ENCODE data around the gene FBXO15. TPM values are rescaled to one million over a fixed set of nuclear protein-coding genes. Genes with fewer than 3 reads are reported as not detected.

The FBXO15 gene
- total RNA-seq, 2 experiments from 2014 or later: 0.54 to 2.1 TPM

DNA sequence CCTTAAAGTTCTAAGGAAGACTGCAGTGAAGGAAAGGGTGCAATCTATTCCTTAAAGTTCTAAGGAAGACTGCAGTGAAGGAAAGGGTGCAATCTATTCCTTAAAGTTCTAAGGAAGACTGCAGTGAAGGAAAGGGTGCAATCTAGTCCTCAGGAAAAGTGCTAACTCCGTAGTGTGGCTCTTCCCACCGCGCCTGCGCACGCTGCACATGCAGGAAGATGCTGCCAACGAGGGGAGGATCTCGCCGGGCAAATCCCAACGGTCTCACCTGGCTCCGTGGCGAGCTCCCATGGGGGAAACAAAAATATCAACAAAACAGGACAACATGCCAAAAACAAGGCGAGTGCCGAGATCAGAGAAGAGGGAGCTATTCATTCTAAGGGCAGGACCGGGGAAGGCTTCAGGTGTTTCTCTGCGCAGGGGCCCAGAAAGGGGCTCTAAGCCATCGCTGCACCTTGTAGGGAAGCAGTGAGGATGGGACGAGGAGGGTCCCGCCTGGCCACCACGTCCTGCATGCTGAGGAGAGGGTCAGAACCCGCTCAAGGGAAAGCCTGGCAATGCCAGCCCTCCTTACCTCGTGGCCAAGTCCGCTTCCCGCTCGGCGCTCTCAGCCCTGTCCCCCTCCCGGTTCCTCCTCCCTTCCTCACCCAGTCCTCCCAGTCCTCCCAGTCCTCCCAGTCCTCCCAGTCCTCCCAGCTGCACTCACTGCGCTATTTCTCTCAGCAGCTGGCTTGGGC lies 25.2 kb upstream of the FBXO15 start:
- CTCF ChIA-PET (ENCODE audit: unreplicated experiment): no interaction called here
- no peak for TF ChIP-seq CTCF (conservative IDR thresholded peaks at IDR 0.05; ENCODE audit: low read length)
- intact Hi-C loops (cut with micrococcal nuclease; ENCODE audit: unreplicated experiment): no loop called here

GRCh38 chr18:74171910-74172606 lies 24.4 kb upstream of the FBXO15 start:
- H3K9me3 ChIP-seq (ENCODE audit: low read length): no peaks in the 10 kb centered on the region
- POLR2A ChIA-PET: no interaction called here
- no peak overlapping the region for H3K4me3 ChIP-seq (ENCODE audit: low read depth, low read length, poor library complexity, severe bottlenecking)
- H2AFZ ChIP-seq (ENCODE audit: low read length): no peak overlapping the region
- H3K79me2 ChIP-seq (ENCODE audit: insufficient read depth, low read depth, low read length): no peaks in the 10 kb centered on the region
- H3K9me2 ChIP-seq (ENCODE audit: insufficient read depth, low read length): no peaks in the 10 kb centered on the region
- CTCF ChIA-PET (ENCODE audit: unreplicated experiment): interaction anchor here (0.6 kb wide), 1 partner anchor 19 kb away, joined by 3 read pairs; no protein-coding TSS in a partner anchor
- H4K20me1 ChIP-seq (ENCODE audit: insufficient read depth, low read length): no peaks in the 10 kb centered on the region
- H3K4me1 ChIP-seq (ENCODE audit: insufficient read depth, low read length, poor library complexity, severe bottlenecking): no peaks in the 10 kb centered on the region
- TF ChIP-seq CTCF (conservative IDR thresholded peaks at IDR 0.05; ENCODE audit: low read length): no peak
- H3K36me3 ChIP-seq (ENCODE audit: insufficient read depth, low read length): no peaks in the 10 kb centered on the region
- no peak for DNase-seq (ENCODE audit: low spot score)
- peak overlapping the region; percentile 20; the same call in 1 of the 2 replicates for H3K4me2 ChIP-seq (ENCODE audit: low read length)
- BruUV-seq (replicated peaks): no TSS peak
- no peak overlapping the region for H3K27ac ChIP-seq (ENCODE audit: low read depth, low read length, poor library complexity, severe bottlenecking)
- intact Hi-C loops (cut with micrococcal nuclease; ENCODE audit: unreplicated experiment): no loop called here

More for the DNA sequence above, 25.2 kb upstream of the FBXO15 start:
- no peaks in the 10 kb centered on the region for H4K20me1 ChIP-seq (ENCODE audit: insufficient read depth, low read length)
- no peak overlapping the region for H3K27ac ChIP-seq (ENCODE audit: low read depth, low read length, poor library complexity, severe bottlenecking)
- H3K79me2 ChIP-seq (ENCODE audit: insufficient read depth, low read depth, low read length): no peaks in the 10 kb centered on the region
- H3K4me3 ChIP-seq (ENCODE audit: low read depth, low read length, poor library complexity, severe bottlenecking): no peak overlapping the region
- POLR2A ChIA-PET: no interaction called here
- no peaks in the 10 kb centered on the region for H3K9me3 ChIP-seq (ENCODE audit: low read length)
- BruUV-seq (replicated peaks): no TSS peak
- no peak overlapping the region for H2AFZ ChIP-seq (ENCODE audit: low read length)
- H3K4me1 ChIP-seq (ENCODE audit: insufficient read depth, low read length, poor library complexity, severe bottlenecking): no peaks in the 10 kb centered on the region
- H3K9me2 ChIP-seq (ENCODE audit: insufficient read depth, low read length): no peaks in the 10 kb centered on the region
- H3K4me2 ChIP-seq (ENCODE audit: low read length): no peak overlapping the region
- DNase-seq (ENCODE audit: low spot score): no peak
- H3K36me3 ChIP-seq (ENCODE audit: insufficient read depth, low read length): no peaks in the 10 kb centered on the region

DNA sequence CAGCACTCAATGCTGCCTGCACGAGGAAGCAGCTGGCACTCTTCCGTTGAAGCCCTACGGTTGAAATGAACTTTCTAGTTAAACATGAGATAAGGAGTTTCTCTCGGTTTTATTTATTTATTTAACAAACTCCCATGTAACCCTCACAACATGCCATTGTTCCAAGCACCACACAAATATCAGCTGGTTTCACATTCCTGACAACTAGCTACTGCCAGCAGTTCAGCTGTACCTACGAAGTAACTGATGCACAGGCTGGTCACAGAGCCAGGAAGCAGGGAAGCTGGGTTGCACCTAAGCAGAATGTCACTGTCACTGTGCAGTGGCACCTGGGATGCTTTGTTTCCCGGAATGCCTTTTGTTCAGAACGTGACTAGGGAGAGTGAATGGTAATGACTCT lies 18.8 kb upstream of the FBXO15 start:
- H2AFZ ChIP-seq (ENCODE audit: low read length): no peak overlapping the region
- ChIA-PET CTCF (ENCODE audit: unreplicated experiment) (no interaction called here), POLR2A (interaction anchor here (0.5 kb wide), 1 partner anchor 322 kb away, joined by 4 read pairs; no protein-coding TSS in a partner anchor)
- no peaks in the 10 kb centered on the region for H3K9me2 ChIP-seq (ENCODE audit: insufficient read depth, low read length)
- no peaks in the 10 kb centered on the region for H3K4me1 ChIP-seq (ENCODE audit: insufficient read depth, low read length, poor library complexity, severe bottlenecking)
- DNase-seq (ENCODE audit: low spot score): no peak
- H3K9me3 ChIP-seq (ENCODE audit: low read length): no peaks in the 10 kb centered on the region
- no peak overlapping the region for H3K4me3 ChIP-seq (ENCODE audit: low read depth, low read length, poor library complexity, severe bottlenecking)
- H4K20me1 ChIP-seq (ENCODE audit: insufficient read depth, low read length): no peaks in the 10 kb centered on the region
- H3K4me2 ChIP-seq (ENCODE audit: low read length): no peak overlapping the region
- no peak for TF ChIP-seq EZH2phosphoT487 (IDR thresholded peaks at IDR 0.05; ENCODE audit: borderline replicate concordance, low read depth, low read length)
- TF ChIP-seq CTCF (conservative IDR thresholded peaks at IDR 0.05; ENCODE audit: low read length): no peak
- H3K27ac ChIP-seq (ENCODE audit: low read depth, low read length, poor library complexity, severe bottlenecking): no peak overlapping the region
- intact Hi-C loops (cut with micrococcal nuclease; ENCODE audit: unreplicated experiment): no loop called here
- H3K79me2 ChIP-seq (ENCODE audit: insufficient read depth, low read depth, low read length): no peaks in the 10 kb centered on the region
- BruUV-seq (replicated peaks): no TSS peak
- no peaks in the 10 kb centered on the region for H3K36me3 ChIP-seq (ENCODE audit: insufficient read depth, low read length)
